ENCODE results near the gene SIMC1.

SIMC1 gene

DNA sequence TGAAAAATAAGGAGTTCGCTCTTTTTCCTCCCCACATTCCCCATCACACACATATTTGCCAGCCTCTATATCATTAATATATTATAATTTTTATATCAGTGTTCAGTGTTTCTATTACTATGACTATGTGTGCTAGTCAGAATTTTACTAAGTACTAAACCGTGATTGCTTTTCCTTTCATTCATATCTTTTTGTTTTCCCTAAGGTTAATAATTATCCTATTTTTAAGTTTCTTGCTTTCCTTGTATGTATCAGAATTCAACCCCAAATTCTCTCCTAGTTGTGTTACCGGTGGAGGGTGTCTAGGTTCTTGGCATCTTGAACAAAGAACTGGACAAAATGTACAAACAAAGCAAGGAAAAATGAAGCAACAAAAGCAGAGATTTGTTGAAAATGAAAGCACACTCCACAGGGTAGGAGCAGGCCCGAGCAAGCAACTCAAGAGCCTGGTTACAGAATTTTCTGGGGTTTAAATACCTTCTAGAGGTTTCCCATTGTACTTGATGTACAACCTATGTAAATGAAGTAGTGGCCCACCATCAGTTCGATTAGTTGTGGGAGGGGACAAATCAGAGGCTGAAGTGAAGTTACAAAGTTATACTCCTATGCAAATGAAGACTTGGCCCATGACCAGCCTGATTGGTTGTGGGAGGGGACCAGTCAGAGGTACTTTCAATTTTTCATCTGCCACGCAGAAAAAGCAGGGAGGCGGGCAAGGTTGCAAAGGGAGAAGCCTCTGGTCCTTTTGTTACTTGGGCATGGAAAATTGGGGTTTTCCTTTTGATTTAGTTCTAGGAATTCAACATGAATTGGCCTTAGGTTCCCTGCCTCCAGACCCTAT is 79.5 kb downstream of the SIMC1 start:
- in situ Hi-C loops (cut with MboI; ENCODE audit: low pct_unique_long_range_greater_than_20kb, low sequenced_read_pairs, unreplicated experiment) = no loop called here
- no peak for DNase-seq (ENCODE audit: low spot score)
- TF ChIP-seq, protein P1, sequence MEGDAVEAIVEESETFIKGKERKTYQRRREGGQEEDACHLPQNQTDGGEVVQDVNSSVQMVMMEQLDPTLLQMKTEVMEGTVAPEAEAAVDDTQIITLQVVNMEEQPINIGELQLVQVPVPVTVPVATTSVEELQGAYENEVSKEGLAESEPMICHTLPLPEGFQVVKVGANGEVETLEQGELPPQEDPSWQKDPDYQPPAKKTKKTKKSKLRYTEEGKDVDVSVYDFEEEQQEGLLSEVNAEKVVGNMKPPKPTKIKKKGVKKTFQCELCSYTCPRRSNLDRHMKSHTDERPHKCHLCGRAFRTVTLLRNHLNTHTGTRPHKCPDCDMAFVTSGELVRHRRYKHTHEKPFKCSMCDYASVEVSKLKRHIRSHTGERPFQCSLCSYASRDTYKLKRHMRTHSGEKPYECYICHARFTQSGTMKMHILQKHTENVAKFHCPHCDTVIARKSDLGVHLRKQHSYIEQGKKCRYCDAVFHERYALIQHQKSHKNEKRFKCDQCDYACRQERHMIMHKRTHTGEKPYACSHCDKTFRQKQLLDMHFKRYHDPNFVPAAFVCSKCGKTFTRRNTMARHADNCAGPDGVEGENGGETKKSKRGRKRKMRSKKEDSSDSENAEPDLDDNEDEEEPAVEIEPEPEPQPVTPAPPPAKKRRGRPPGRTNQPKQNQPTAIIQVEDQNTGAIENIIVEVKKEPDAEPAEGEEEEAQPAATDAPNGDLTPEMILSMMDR (IDR thresholded peaks at IDR 0.05; ENCODE audit: extremely low read depth, insufficient read depth, missing control alignments) = no peak

- in situ Hi-C loops (cut with MboI; ENCODE audit: low pct_unique_long_range_greater_than_20kb, low sequenced_read_pairs, unreplicated experiment) = no loop called here
- TF ChIP-seq, protein P1 (IDR thresholded peaks at IDR 0.05; ENCODE audit: extremely low read depth, insufficient read depth, missing control alignments) = no peak
- DNase-seq (ENCODE audit: low spot score) = no peak
These were observed 81.8 kb downstream of the SIMC1 start for GRCh38 chr5:176319827-176320554.

GRCh38 chr5:176320577-176320976 is 82.4 kb downstream of the SIMC1 start:
- in situ Hi-C loops (cut with MboI; ENCODE audit: low pct_unique_long_range_greater_than_20kb, low sequenced_read_pairs, unreplicated experiment) = no loop called here
- TF ChIP-seq, protein P1 (IDR thresholded peaks at IDR 0.05; ENCODE audit: extremely low read depth, insufficient read depth, missing control alignments) = no peak
- DNase-seq (ENCODE audit: low spot score) = no peak

GRCh38 chr5:176334031-176334770 is 96.0 kb downstream of the SIMC1 start:
- TF ChIP-seq, protein P1 (IDR thresholded peaks at IDR 0.05; ENCODE audit: extremely low read depth, insufficient read depth, missing control alignments) = no peak
- in situ Hi-C loops (cut with MboI; ENCODE audit: low pct_unique_long_range_greater_than_20kb, low sequenced_read_pairs, unreplicated experiment) = no loop called here
- DNase-seq (ENCODE audit: low spot score) = no peak

DNA sequence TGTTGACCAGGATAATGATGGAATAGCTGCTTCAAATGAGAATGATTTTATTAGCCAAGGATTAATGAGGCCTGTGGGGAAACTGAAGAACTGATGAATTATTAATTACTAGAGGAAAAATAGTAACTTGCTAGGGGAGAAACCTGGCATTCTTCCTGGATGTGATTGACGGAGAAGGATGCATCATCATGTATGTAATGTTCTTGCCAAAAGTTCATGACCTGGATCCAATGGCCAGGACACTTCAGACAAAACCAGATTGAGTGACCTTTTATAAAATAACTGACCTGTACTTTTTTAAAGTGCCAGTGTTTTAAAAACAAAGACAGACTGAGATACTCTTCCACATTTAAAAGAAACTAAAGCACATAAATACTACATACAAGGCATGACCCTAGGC is 99.7 kb downstream of the SIMC1 start:
- no peak for DNase-seq (ENCODE audit: low spot score)
- in situ Hi-C loops (cut with MboI; ENCODE audit: low pct_unique_long_range_greater_than_20kb, low sequenced_read_pairs, unreplicated experiment) = no loop called here
- TF ChIP-seq, protein P1 (IDR thresholded peaks at IDR 0.05; ENCODE audit: extremely low read depth, insufficient read depth, missing control alignments) = no peak

GRCh38 chr5:176339304-176339703 is 101.1 kb downstream of the SIMC1 start:
- TF ChIP-seq, protein P1 (IDR thresholded peaks at IDR 0.05; ENCODE audit: extremely low read depth, insufficient read depth, missing control alignments) = no peak
- in situ Hi-C loops (cut with MboI; ENCODE audit: low pct_unique_long_range_greater_than_20kb, low sequenced_read_pairs, unreplicated experiment) = no loop called here
- no peak for DNase-seq (ENCODE audit: low spot score)

All from GM13977 (cell line).